ENCODE measurements around the gene RBM33. TPM values are rescaled to one million over a fixed set of nuclear protein-coding genes. Genes with fewer than 3 reads are reported as not detected.

RBM33 gene
- polyA plus RNA-seq, 1 experiment, result 5.0 TPM

GRCh38 chr7:155795401-155795800, 150.9 kb downstream of the RBM33 start:
- ChIA-PET CTCF (interaction anchor here (0.6 to 2.7 kb wide), 4 partner anchors 11 to 1021 kb away, joined by 3 to 13 read pairs (median 4); no protein-coding TSS in a partner anchor), POLR2A (no interaction called here)
- no peaks in the 10 kb centered on the region for H3K27me3 ChIP-seq (ENCODE audit: control insufficient read depth, insufficient read depth, low read length)

GRCh38 chr7:155795951-155796350, 151.5 kb downstream of the RBM33 start:
- CTCF ChIA-PET, result interaction anchor here (0.6 to 2.7 kb wide), 4 partner anchors 882 to 1035 kb away, joined by 3 to 13 read pairs (median 4); no protein-coding TSS in a partner anchor
- Histone ChIP-seq H3K4me3 (ENCODE audit: low read depth, low read length) (no peak overlapping the region), H3K27me3 (ENCODE audit: control insufficient read depth, insufficient read depth, low read length) (peaks cover 4% of the 10 kb centered on the region), H3K36me3 (ENCODE audit: control insufficient read depth, insufficient read depth, low read length) (no peaks in the 10 kb centered on the region)
- DNase-seq (ENCODE audit: low read depth), result no peak
- POLR2A ChIA-PET, result no interaction called here
- TF ChIP-seq, protein P1, sequence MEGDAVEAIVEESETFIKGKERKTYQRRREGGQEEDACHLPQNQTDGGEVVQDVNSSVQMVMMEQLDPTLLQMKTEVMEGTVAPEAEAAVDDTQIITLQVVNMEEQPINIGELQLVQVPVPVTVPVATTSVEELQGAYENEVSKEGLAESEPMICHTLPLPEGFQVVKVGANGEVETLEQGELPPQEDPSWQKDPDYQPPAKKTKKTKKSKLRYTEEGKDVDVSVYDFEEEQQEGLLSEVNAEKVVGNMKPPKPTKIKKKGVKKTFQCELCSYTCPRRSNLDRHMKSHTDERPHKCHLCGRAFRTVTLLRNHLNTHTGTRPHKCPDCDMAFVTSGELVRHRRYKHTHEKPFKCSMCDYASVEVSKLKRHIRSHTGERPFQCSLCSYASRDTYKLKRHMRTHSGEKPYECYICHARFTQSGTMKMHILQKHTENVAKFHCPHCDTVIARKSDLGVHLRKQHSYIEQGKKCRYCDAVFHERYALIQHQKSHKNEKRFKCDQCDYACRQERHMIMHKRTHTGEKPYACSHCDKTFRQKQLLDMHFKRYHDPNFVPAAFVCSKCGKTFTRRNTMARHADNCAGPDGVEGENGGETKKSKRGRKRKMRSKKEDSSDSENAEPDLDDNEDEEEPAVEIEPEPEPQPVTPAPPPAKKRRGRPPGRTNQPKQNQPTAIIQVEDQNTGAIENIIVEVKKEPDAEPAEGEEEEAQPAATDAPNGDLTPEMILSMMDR (IDR thresholded peaks at IDR 0.05; ENCODE audit: insufficient read depth, low read depth, low read length), result no peak

More at GRCh38 chr7:155795401-155795800, 150.9 kb downstream of the RBM33 start:
- no peak for DNase-seq (ENCODE audit: low read depth)
- TF ChIP-seq, protein P1 (IDR thresholded peaks at IDR 0.05; ENCODE audit: insufficient read depth, low read depth, low read length), result no peak
- Histone ChIP-seq H3K36me3 (ENCODE audit: control insufficient read depth, insufficient read depth, low read length) (no peaks in the 10 kb centered on the region), H3K4me3 (ENCODE audit: low read depth, low read length) (no peak overlapping the region)

DNA sequence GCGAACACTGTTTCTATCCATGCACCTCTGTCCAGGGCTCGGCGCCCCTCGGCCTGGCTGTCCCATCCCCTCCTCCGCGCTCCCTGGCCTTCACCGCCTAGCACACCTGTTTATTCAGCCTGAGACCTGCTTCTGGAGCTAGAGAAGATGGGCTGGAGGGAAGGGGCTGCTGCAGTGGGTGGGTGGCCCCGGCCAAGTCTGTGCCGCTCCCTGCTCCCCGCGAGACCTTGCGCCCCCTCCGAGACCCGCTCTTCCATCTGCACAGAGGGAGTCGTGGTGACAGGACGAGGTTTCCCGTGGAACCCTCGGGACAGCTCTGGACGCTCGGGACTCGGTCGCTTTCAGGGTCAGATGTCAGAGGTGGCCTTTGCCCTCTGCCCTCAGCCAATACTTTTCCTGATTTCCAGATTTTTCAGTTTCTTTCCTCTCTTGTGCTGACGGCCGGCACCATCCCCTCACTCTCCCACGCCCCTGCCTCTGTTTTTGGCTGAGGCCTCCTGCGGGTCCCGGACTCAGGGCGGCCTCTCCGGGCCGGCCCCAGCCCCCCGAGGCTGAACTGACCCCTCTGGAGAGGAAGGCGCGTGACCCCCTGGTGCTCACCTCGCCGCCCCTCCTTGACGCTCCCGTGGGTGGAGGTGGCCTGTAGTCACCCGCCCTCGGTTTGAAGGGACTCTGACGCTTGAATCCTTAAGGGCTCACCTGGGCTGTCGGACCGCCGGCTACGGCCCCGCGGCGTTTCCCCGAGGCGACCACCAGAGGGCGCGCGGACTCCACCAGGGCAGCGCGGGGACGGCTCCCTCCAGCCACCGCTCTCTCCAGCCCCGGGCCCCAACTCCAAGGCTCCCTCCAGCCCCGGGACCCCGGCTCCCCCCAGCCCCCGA, 152.2 kb downstream of the RBM33 start:
- Histone ChIP-seq H3K4me3 (ENCODE audit: low read depth, low read length) (no peak overlapping the region), H3K36me3 (ENCODE audit: control insufficient read depth, insufficient read depth, low read length) (no peaks in the 10 kb centered on the region), H3K27me3 (ENCODE audit: control insufficient read depth, insufficient read depth, low read length) (peaks cover 10% of the 10 kb centered on the region)
- POLR2A ChIA-PET, result no interaction called here
- TF ChIP-seq, protein P1 (IDR thresholded peaks at IDR 0.05; ENCODE audit: insufficient read depth, low read depth, low read length), result peak; percentile 92
- CTCF ChIA-PET, result interaction anchor here (0.6 to 2.7 kb wide), 7 partner anchors 9 to 1035 kb away, joined by 3 to 13 read pairs (median 4); no protein-coding TSS in a partner anchor
- DNase-seq (ENCODE audit: low read depth), result no peak

- ChIA-PET CTCF (interaction anchor here (0.7 to 2.7 kb wide), 13 partner anchors 8 to 1034 kb away, joined by 3 to 13 read pairs (median 4); no protein-coding TSS in a partner anchor), POLR2A (no interaction called here)
- Histone ChIP-seq H3K27me3 (ENCODE audit: control insufficient read depth, insufficient read depth, low read length) (peaks cover 11% of the 10 kb centered on the region), H3K4me3 (ENCODE audit: low read depth, low read length) (no peak overlapping the region), H3K36me3 (ENCODE audit: control insufficient read depth, insufficient read depth, low read length) (no peaks in the 10 kb centered on the region)
- no peak for DNase-seq (ENCODE audit: low read depth)
- TF ChIP-seq, protein P1 (IDR thresholded peaks at IDR 0.05; ENCODE audit: insufficient read depth, low read depth, low read length), result no peak
Observed at GRCh38 chr7:155797262-155798250, 153.1 kb downstream of the RBM33 start.
